IgD-negative memory B cell (primary cell): ENCODE data around the gene PATL2. TPM values are rescaled to one million over a fixed set of nuclear protein-coding genes. Genes with fewer than 3 reads are reported as not detected.
"Not testable (repeated sequence)": the region's sequence is repeated elsewhere in the genome, so short reads cannot be mapped to it uniquely, and the experiment has no call there.

Experiments used
- H3K27ac Mint-ChIP-seq, 3 donors: one replicate each; pipeline ENCODE4 v1.8.0; 2020 to 2022; ENCODE audit warnings: mild to moderate bottlenecking in 3 of 3, mixed read lengths in 3 of 3, moderate library complexity in 1 of 3
- H3K27me3 Mint-ChIP-seq: one replicate; pipeline ENCODE4 v1.8.0; 2021; ENCODE audit warnings: mixed read lengths
- H3K36me3 Mint-ChIP-seq: one replicate; pipeline ENCODE4 v1.8.0; 2020; ENCODE audit warnings: mild to moderate bottlenecking, mixed read lengths
- H3K4me1 Mint-ChIP-seq, 3 donors: one replicate each; pipeline ENCODE4 v1.8.0; 2020 to 2022; ENCODE audit warnings: mixed read lengths in 3 of 3, mild to moderate bottlenecking in 1 of 3
- H3K4me3 Mint-ChIP-seq, 4 donors: one replicate each; pipeline ENCODE4 v1.8.0; 2020 to 2022; ENCODE audit warnings: mild to moderate bottlenecking in 4 of 4, mixed read lengths in 4 of 4, moderate library complexity in 3 of 4
- H3K9me3 Mint-ChIP-seq, 3 donors: one replicate each; pipeline ENCODE4 v1.8.0; 2020 to 2021; ENCODE audit warnings: mixed read lengths in 3 of 3, mild to moderate bottlenecking in 1 of 3
- polyA plus RNA-seq: library from polyadenylated mRNA; unstranded; fragments of 300-500 nt; fragmentation: Illumina TruSeq; gene quantifications from one replicate; pipeline ENCODE4 v1.2.3, GENCODE V29; 2021

PATL2 gene
- polyA plus RNA-seq, 1 donor from 2014 or later, result 17.7 TPM

- Mint-ChIP-seq H3K27ac (peak overlapping the region; percentile 96 to 100 (median 99)), H3K27me3 (no peaks in the 10 kb centered on the region), H3K4me3 (peak overlapping the region; percentile 89 to 97 (median 94)), H3K9me3 (no peaks in the 10 kb centered on the region), H3K4me1 (peaks cover 47 to 55% (median 52%) of the 10 kb centered on the region in 3 donors), H3K36me3 (peaks cover 1% of the 10 kb centered on the region)
Observed at GRCh38 chr15:44726568-44727484, 15.7 kb upstream of the PATL2 start.

GRCh38 chr15:44726136-44726535 lies 15.0 kb upstream of the PATL2 start:
- Mint-ChIP-seq H3K4me1 (peaks cover 45 to 52% (median 52%) of the 10 kb centered on the region in 3 donors), H3K9me3 (no peaks in the 10 kb centered on the region), H3K27me3 (no peaks in the 10 kb centered on the region), H3K4me3 (peak overlapping the region; percentile 89 to 97 (median 94)), H3K36me3 (peaks cover 1% of the 10 kb centered on the region), H3K27ac (peak overlapping the region; percentile 96 to 100 (median 99))

GRCh38 chr15:44722011-44722410 lies 10.9 kb upstream of the PATL2 start:
- H3K27ac Mint-ChIP-seq, result peak overlapping the region; percentile 72 to 96 (median 94)
- H3K4me3 Mint-ChIP-seq, result peak overlapping the region in 1 of 4 donors; percentile 99

GRCh38 chr15:44720460-44721176 lies 9.5 kb upstream of the PATL2 start:
- H3K27ac Mint-ChIP-seq, result peak overlapping the region; percentile 72 to 96 (median 94)
- peaks cover 60 to 74% (median 72%) of the 10 kb centered on the region in 3 donors for H3K4me1 Mint-ChIP-seq
- H3K9me3 Mint-ChIP-seq, result no peaks in the 10 kb centered on the region
- H3K4me3 Mint-ChIP-seq, result peak overlapping the region in 3 of 4 donors; percentile 70 to 99 (median 74)
- H3K36me3 Mint-ChIP-seq, result peaks cover 2% of the 10 kb centered on the region
- H3K27me3 Mint-ChIP-seq, result no peaks in the 10 kb centered on the region

More at GRCh38 chr15:44722011-44722410, 10.9 kb upstream of the PATL2 start:
- Mint-ChIP-seq H3K27me3 (no peaks in the 10 kb centered on the region), H3K36me3 (peaks cover 1% of the 10 kb centered on the region), H3K9me3 (no peaks in the 10 kb centered on the region), H3K4me1 (peaks cover 53 to 69% (median 69%) of the 10 kb centered on the region in 3 donors)

GRCh38 chr15:44720000-44720435 lies 8.9 kb upstream of the PATL2 start:
- not testable (repeated sequence) for H3K36me3 Mint-ChIP-seq, H3K27me3 Mint-ChIP-seq, H3K9me3 Mint-ChIP-seq
- Mint-ChIP-seq H3K4me1 (peaks cover 61 to 78% (median 76%) of the 10 kb centered on the region in 3 donors), H3K4me3 (peak overlapping the region in 3 of 4 donors; percentile 70 to 99 (median 74)), H3K27ac (peak overlapping the region; percentile 72 to 96 (median 94))

- Mint-ChIP-seq H3K27ac (peak overlapping the region; percentile 72 to 96 (median 94)), H3K9me3 (no peaks in the 10 kb centered on the region), H3K36me3 (peaks cover 5% of the 10 kb centered on the region), H3K4me3 (peak overlapping the region; percentile 54 to 99 (median 71)), H3K27me3 (no peaks in the 10 kb centered on the region), H3K4me1 (peaks cover 61 to 76% (median 76%) of the 10 kb centered on the region in 3 donors)
Observed at GRCh38 chr15:44719293-44719999, 8.3 kb upstream of the PATL2 start.

- H3K27me3 Mint-ChIP-seq, result no peaks in the 10 kb centered on the region
- H3K9me3 Mint-ChIP-seq, result no peaks in the 10 kb centered on the region
- peak overlapping the region in 3 of 4 donors; percentile 28 to 99 (median 75) for H3K4me3 Mint-ChIP-seq
- peak overlapping the region; percentile 72 to 96 (median 94) for H3K27ac Mint-ChIP-seq
- H3K36me3 Mint-ChIP-seq, result peaks cover 7% of the 10 kb centered on the region
- peaks cover 56 to 73% (median 71%) of the 10 kb centered on the region in 3 donors for H3K4me1 Mint-ChIP-seq
Observed at GRCh38 chr15:44718927-44719292, 7.8 kb upstream of the PATL2 start.

GRCh38 chr15:44718180-44718926 lies 7.2 kb upstream of the PATL2 start:
- H3K27ac Mint-ChIP-seq, result peak overlapping the region; percentile 72 to 94 (median 86)
- H3K4me1 Mint-ChIP-seq, result peaks cover 58 to 75% (median 73%) of the 10 kb centered on the region in 3 donors
- no peaks in the 10 kb centered on the region for H3K27me3 Mint-ChIP-seq
- H3K36me3 Mint-ChIP-seq, result peaks cover 7% of the 10 kb centered on the region
- no peaks in the 10 kb centered on the region for H3K9me3 Mint-ChIP-seq
- H3K4me3 Mint-ChIP-seq, result peak overlapping the region in 3 of 4 donors; percentile 10 to 99 (median 28)

GRCh38 chr15:44716983-44717602 lies 6.0 kb upstream of the PATL2 start:
- Mint-ChIP-seq H3K4me1 (peaks cover 51 to 77% (median 67%) of the 10 kb centered on the region in 3 donors), H3K27me3 (no peaks in the 10 kb centered on the region), H3K36me3 (peaks cover 15% of the 10 kb centered on the region), H3K27ac (peak overlapping the region; percentile 72 to 94 (median 78)), H3K4me3 (peak overlapping the region; percentile 93 to 100 (median 100)), H3K9me3 (no peaks in the 10 kb centered on the region)

- Mint-ChIP-seq H3K9me3 (no peaks in the 10 kb centered on the region), H3K27ac (peak overlapping the region; percentile 72 to 94 (median 78)), H3K4me1 (peaks cover 43 to 69% (median 57%) of the 10 kb centered on the region in 3 donors), H3K27me3 (no peaks in the 10 kb centered on the region), H3K36me3 (peaks cover 15% of the 10 kb centered on the region), H3K4me3 (peak overlapping the region; percentile 93 to 100 (median 100))
Observed at GRCh38 chr15:44715797-44716334, 4.7 kb upstream of the PATL2 start.

- H3K4me1 Mint-ChIP-seq, result peaks cover 39 to 70% (median 54%) of the 10 kb centered on the region in 3 donors
- peaks cover 15% of the 10 kb centered on the region for H3K36me3 Mint-ChIP-seq
- peak overlapping the region; percentile 72 to 94 (median 78) for H3K27ac Mint-ChIP-seq
- peak overlapping the region; percentile 93 to 100 (median 100) for H3K4me3 Mint-ChIP-seq
- no peaks in the 10 kb centered on the region for H3K27me3 Mint-ChIP-seq
- H3K9me3 Mint-ChIP-seq, result no peaks in the 10 kb centered on the region
Observed at GRCh38 chr15:44715142-44715796, 4.1 kb upstream of the PATL2 start.

GRCh38 chr15:44713006-44713966 lies 2.2 kb upstream of the PATL2 start:
- no peaks in the 10 kb centered on the region for H3K9me3 Mint-ChIP-seq
- H3K27me3 Mint-ChIP-seq, result no peaks in the 10 kb centered on the region
- peaks cover 35 to 60% (median 51%) of the 10 kb centered on the region in 3 donors for H3K4me1 Mint-ChIP-seq
- H3K36me3 Mint-ChIP-seq, result peaks cover 18% of the 10 kb centered on the region
- H3K4me3 Mint-ChIP-seq, result peak overlapping the region; percentile 99 to 100 (median 100)
- H3K27ac Mint-ChIP-seq, result peak overlapping the region; percentile 100
